HepG2 (cell line): ENCODE results near the gene GSK3B. TPM values are rescaled to one million over a fixed set of nuclear protein-coding genes. Genes with fewer than 3 reads are reported as not detected.

Experiments used
- ATAC-seq: fragments of 200-7000 bp; cut with Tn5 transposase; 3 replicates; pipeline ENCODE4 v1.9.1; 2020; ENCODE audit warnings: mild to moderate bottlenecking, moderate library complexity
- BruUV-seq: library from RNA; stranded (reverse); fragments of 400-500 nt; replicated peaks from 2 replicates; lab custom pipeline; 2021; lab: Mats Ljungman, UMichigan
- CTCF ChIA-PET: fragments of 300-600 bp; formaldehyde crosslinking; extraction: SDS; loops from one replicate; lab custom pipeline; 2021; ENCODE audit warnings: low total read pairs, inconsistent platforms, low intra/inter-chr PET ratio; lab: Yijun Ruan, JAX
- POLR2A ChIA-PET: fragments of 350-600 bp; sonication (Branson Sonifier 250); formaldehyde crosslinking; loops from one replicate; lab custom pipeline; 2020; ENCODE audit warnings: antibody characterized with exemption, inconsistent platforms; lab: Yijun Ruan, JAX
- DNase-seq: peaks from one replicate; pipeline ENCODE4 v3.0.0-alpha.2; 2015; ENCODE audit warnings: low spot score
- FAIRE-seq: peaks from 3 replicates; lab custom pipeline; 2011; peaks lifted over from hg19 to GRCh38; lab: Jason Lieb, UNC
- H2AFZ ChIP-seq: one replicate; pipeline ENCODE4 v1.6.1; 2011; ENCODE audit warnings: low read length, inconsistent platforms
- H3K27ac ChIP-seq: fragments of 300-600 bp; 3 replicates; pipeline ENCODE4 v1.8.0; 2011; ENCODE audit warnings: mixed run types, mild to moderate bottlenecking, mixed read lengths, low read length, inconsistent platforms; ENCODE audit not compliant: insufficient read depth; ENCODE audit errors: extremely low read length
- H3K27me3 ChIP-seq, 2 experiments: fragments of 200-600 bp in 1 of 2; 2 replicates in 1 of 2; 3 replicates in 1 of 2; pipeline versions ENCODE4 v1.6.0 to v1.8.0; 2011; ENCODE audit warnings: low read length in 2 of 2, mild to moderate bottlenecking in 2 of 2, moderate library complexity in 2 of 2, inconsistent platforms in 1 of 2; ENCODE audit not compliant: insufficient read depth in 2 of 2, control insufficient read depth in 1 of 2
- H3K36me3 ChIP-seq, 2 experiments: fragments of 200-600 bp in 1 of 2; replicated peaks in 1 of 2; 2 replicates in 1 of 2; 3 replicates in 1 of 2; pipeline versions ENCODE4 v1.5.1 to v1.8.0; 2011; ENCODE audit warnings: low read length in 2 of 2, inconsistent platforms in 1 of 2; ENCODE audit not compliant: insufficient read depth in 2 of 2, control insufficient read depth in 1 of 2
- H3K4me1 ChIP-seq: 2 replicates; pipeline ENCODE4 v1.5.1; 2012; ENCODE audit warnings: low read length, inconsistent platforms; ENCODE audit not compliant: insufficient read depth
- H3K4me2 ChIP-seq: 2 replicates; pipeline ENCODE4 v1.6.0; 2011; ENCODE audit warnings: low read depth, low read length, inconsistent platforms
- H3K4me3 ChIP-seq, 3 experiments: fragments of 200-600 bp in 1 of 3; sonication (generic), shearing (Covaris generic) in 1 of 3; replicated peaks in 1 of 3; 2 replicates each; pipeline ENCODE4 v1.5.1; 2011 to 2016; ENCODE audit warnings: low read length in 3 of 3, inconsistent platforms in 2 of 3, low read depth in 2 of 3, mild to moderate bottlenecking in 2 of 3, control low read depth in 1 of 3, mixed read lengths in 1 of 3; ENCODE audit not compliant: insufficient read depth in 1 of 3
- H3K79me2 ChIP-seq: one replicate; pipeline ENCODE4 v1.6.1; 2011; ENCODE audit warnings: low read length, inconsistent platforms; ENCODE audit not compliant: insufficient read depth
- H3K9ac ChIP-seq: 2 replicates; pipeline ENCODE4 v1.6.0; 2011; ENCODE audit warnings: mild to moderate bottlenecking, low read depth, low read length, inconsistent platforms; ENCODE audit not compliant: insufficient read depth
- H3K9me3 ChIP-seq: 2 replicates; pipeline ENCODE4 v1.5.1; 2012; ENCODE audit warnings: mild to moderate bottlenecking, low read length
- H4K20me1 ChIP-seq: 2 replicates; pipeline ENCODE4 v1.6.0; 2011; ENCODE audit warnings: inconsistent platforms, mild to moderate bottlenecking, low read length, moderate library complexity; ENCODE audit not compliant: insufficient read depth
- FOXM1 ChIP-seq: sonication (generic); formaldehyde crosslinking; IDR thresholded peaks from 2 replicates; pipeline ENCODE4 v1.5.0; 2020; ENCODE audit warnings: missing genetic modification reagents
- GRHL1 ChIP-seq: sonication (generic); formaldehyde crosslinking; conservative IDR thresholded peaks from 2 replicates; pipeline ENCODE4 v1.8.0; 2022; ENCODE audit warnings: missing genetic modification reagents
- HNRNPL ChIP-seq: fragments of 200-400 bp; formaldehyde crosslinking; IDR thresholded peaks from 2 replicates; pipeline ENCODE4 v1.6.1; 2017; ENCODE audit warnings: mild to moderate bottlenecking, low read depth, low read length
- JUNB ChIP-seq: sonication (generic); formaldehyde crosslinking; IDR thresholded peaks from 2 replicates; pipeline ENCODE4 v1.8.0; 2022; ENCODE audit warnings: missing genetic modification reagents, mild to moderate bottlenecking, borderline replicate concordance
- KAT8 ChIP-seq: IDR thresholded peaks from 2 replicates; pipeline ENCODE4 v1.6.1; 2016; ENCODE audit warnings: missing genetic modification reagents, missing compliant biosample characterization
- MTERF4 ChIP-seq: sonication (generic); formaldehyde crosslinking; IDR thresholded peaks from 2 replicates; pipeline ENCODE4 v1.8.0; 2023; ENCODE audit warnings: mild to moderate bottlenecking, missing genetic modification reagents
- NFE2L2 ChIP-seq: fragments of 150-350 bp; IDR thresholded peaks from 2 replicates; pipeline ENCODE4 v1.6.1; 2014; ENCODE audit warnings: low read length
- RBFOX2 ChIP-seq: fragments of 200-400 bp; formaldehyde crosslinking; IDR thresholded peaks from 2 replicates; pipeline ENCODE4 v1.6.1; 2017; ENCODE audit warnings: low read depth, mild to moderate bottlenecking, low read length
- SCMH1 ChIP-seq: sonication (generic); formaldehyde crosslinking; IDR thresholded peaks from 2 replicates; pipeline ENCODE4 v1.9.0; 2021; ENCODE audit warnings: missing genetic modification reagents, mild to moderate bottlenecking, borderline replicate concordance
- ZFYVE20 ChIP-seq: sonication (generic); formaldehyde crosslinking; IDR thresholded peaks from 2 replicates; pipeline ENCODE4 v1.8.0; 2023; ENCODE audit warnings: low read depth, mild to moderate bottlenecking, moderate library complexity, missing genetic modification reagents, borderline replicate concordance
- ZNF253 ChIP-seq: sonication (generic); formaldehyde crosslinking; IDR thresholded peaks from 2 replicates; pipeline ENCODE4 v1.8.0; 2022; ENCODE audit warnings: mild to moderate bottlenecking, missing genetic modification reagents, borderline replicate concordance
- ZNF431 ChIP-seq: sonication (generic); formaldehyde crosslinking; IDR thresholded peaks from 2 replicates; pipeline ENCODE4 v1.9.0; 2022; ENCODE audit warnings: missing genetic modification reagents, low read depth, mild to moderate bottlenecking, borderline replicate concordance
- ZNF607 ChIP-seq: sonication (generic); formaldehyde crosslinking; IDR thresholded peaks from 2 replicates; pipeline ENCODE4 v1.5.1; 2020; ENCODE audit warnings: missing genetic modification reagents, mild to moderate bottlenecking, borderline replicate concordance
- ZNF615 ChIP-seq: sonication (generic); formaldehyde crosslinking; IDR thresholded peaks from 2 replicates; pipeline ENCODE4 v1.5.0; 2020; ENCODE audit warnings: mild to moderate bottlenecking, missing genetic modification reagents, borderline replicate concordance
- ZNF780A ChIP-seq: sonication (generic); formaldehyde crosslinking; IDR thresholded peaks from 2 replicates; pipeline ENCODE4 v1.8.0; 2022; ENCODE audit warnings: mild to moderate bottlenecking, missing genetic modification reagents, moderate library complexity
- ZNF792 ChIP-seq: IDR thresholded peaks from 2 replicates; pipeline ENCODE4 v1.6.1; 2016
- ZSCAN12 ChIP-seq: sonication (generic); formaldehyde crosslinking; IDR thresholded peaks from 2 replicates; pipeline ENCODE4 v1.9.0; 2021; ENCODE audit warnings: mild to moderate bottlenecking, missing genetic modification reagents
- WGBS: methylation state at CpG from one replicate; pipeline ENCODE4 v1.1.6; 2017; ENCODE audit warnings: low lambda C conversion rate; 5-methylcytosine and 5-hydroxymethylcytosine counted together
- in situ Hi-C: cut with HindIII; loops from 2 replicates; pipeline ENCODE4 v1.10.0; 2017; ENCODE audit warnings: low pct_unique_long_range_greater_than_20kb; ENCODE audit not compliant: extremely low pct_ligation_motif_present
- intact Hi-C: fragments of 100-400 bp; cut with micrococcal nuclease; formaldehyde crosslinking; loops from one replicate; pipeline ENCODE4 v1.10.0; 2022; ENCODE audit not compliant: unreplicated experiment
- polyA plus RNA-seq, 8 experiments: library from polyadenylated mRNA; depleted of rRNA in 3 of 8; stranded (reverse) in 7 of 8; unstranded in 1 of 8; fragments of >200 nt; fragmentation: Illumina TruSeq in 4 of 8; extraction: Trizol in 4 of 8; gene quantifications; 2 replicates each; pipeline versions ENCODE4 v1.2.1 to v1.2.3, GENCODE V29; 2011 to 2016; ENCODE audit warnings: low read depth in 4 of 8, missing spikeins in 1 of 8, mixed read lengths in 1 of 8; ENCODE audit not compliant: insufficient read depth in 1 of 8
- total RNA-seq, 5 experiments: library from RNA; depleted of rRNA; stranded (reverse); fragments of >200 nt; fragmentation: Illumina TruSeq; extraction: Trizol; gene quantifications; 2 replicates each; pipeline ENCODE4 v1.2.3, GENCODE V29; 2016; ENCODE audit warnings: low read depth in 1 of 5
- TF ChIP-seq, protein P1 (sequence below): IDR thresholded peaks from 2 replicates; pipeline ENCODE4 v1.4.0; 2020; ENCODE audit warnings: mild to moderate bottlenecking, missing genetic modification reagents

Gene GSK3B
- total and polyA plus RNA-seq, 2 of the 13 experiments (the other 11 are each of a cell fraction or from before 2014, with no cell fraction given) = 22.3 to 30.1 TPM

DNA sequence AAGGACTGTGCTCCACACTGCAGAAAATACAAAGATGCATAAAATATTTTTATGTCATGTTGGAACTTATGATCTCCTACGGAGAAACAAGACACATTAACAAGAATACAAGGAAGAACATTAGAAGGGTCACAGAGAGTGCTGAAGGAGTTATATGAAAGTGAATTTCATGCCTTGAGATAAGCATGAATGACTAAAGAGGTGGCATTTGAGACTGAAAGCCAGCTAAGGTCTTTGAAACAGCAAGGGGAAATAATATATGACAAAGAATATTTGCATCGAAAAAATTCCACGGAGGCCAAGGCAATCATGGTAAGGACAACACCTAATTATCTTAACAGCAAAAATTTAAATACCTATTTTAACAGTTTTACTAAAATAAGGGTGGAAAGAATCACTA, 12.5 kb downstream of the GSK3B start (continued):
- TF ChIP-seq GRHL1 (CRISPR knock-in tag) (no peak), ZNF792 (CRISPR knock-in tag) (no peak), ZNF607 (CRISPR knock-in tag) (no peak), JUNB (CRISPR knock-in tag) (no peak)

GRCh38 chr3:120080836-120081235, 13.4 kb downstream of the GSK3B start:
- Histone ChIP-seq H3K36me3 (0 out of 5 replicates have a peak, but pooled peaks cover 0 to 12% of the 10 kb centered on the region in 2 experiments), H3K27ac (no peak overlapping the region), H4K20me1 (peaks cover 9% of the 10 kb centered on the region; the same call in 1 of the 2 replicates), H3K4me2 (no peak overlapping the region), H3K4me3 (no peak overlapping the region), H3K27me3 (no peaks in the 10 kb centered on the region; a peak in 1 of 5 replicates), H3K79me2 (peaks cover 92% of the 10 kb centered on the region), H3K4me1 (peaks cover under 1% of the 10 kb centered on the region; the same call in 1 of the 2 replicates), H3K9me3 (no peaks in the 10 kb centered on the region), H2AFZ (no peak overlapping the region), H3K9ac (no peak overlapping the region)
- ChIA-PET POLR2A (interaction anchor here (0.6 to 1.3 kb wide), 2 partner anchors 14 to 307 kb away, joined by 3 to 7 read pairs; no protein-coding TSS in a partner anchor), CTCF (no interaction called here)
- intact Hi-C loops (no loop called here), in situ Hi-C loops (no loop called here)
- BruUV-seq = no TSS peak
- no peak for DNase-seq
- ATAC-seq = no peak
- 98% methylated on average over 2 of the region's 2 CpGs for WGBS
- TF ChIP-seq HNRNPL (no peak), ZFYVE20 (CRISPR knock-in tag) (no peak), SCMH1 (CRISPR knock-in tag) (no peak), KAT8 (CRISPR knock-in tag) (no peak), FOXM1 (CRISPR knock-in tag) (no peak), ZNF253 (CRISPR knock-in tag) (no peak), ZNF431 (CRISPR knock-in tag) (no peak), NFE2L2 (no peak), RBFOX2 (no peak), ZNF780A (CRISPR knock-in tag) (no peak), ZSCAN12 (CRISPR knock-in tag) (no peak), MTERF4 (CRISPR knock-in tag) (no peak), ZNF615 (CRISPR knock-in tag) (no peak)
- TF ChIP-seq, protein P1, sequence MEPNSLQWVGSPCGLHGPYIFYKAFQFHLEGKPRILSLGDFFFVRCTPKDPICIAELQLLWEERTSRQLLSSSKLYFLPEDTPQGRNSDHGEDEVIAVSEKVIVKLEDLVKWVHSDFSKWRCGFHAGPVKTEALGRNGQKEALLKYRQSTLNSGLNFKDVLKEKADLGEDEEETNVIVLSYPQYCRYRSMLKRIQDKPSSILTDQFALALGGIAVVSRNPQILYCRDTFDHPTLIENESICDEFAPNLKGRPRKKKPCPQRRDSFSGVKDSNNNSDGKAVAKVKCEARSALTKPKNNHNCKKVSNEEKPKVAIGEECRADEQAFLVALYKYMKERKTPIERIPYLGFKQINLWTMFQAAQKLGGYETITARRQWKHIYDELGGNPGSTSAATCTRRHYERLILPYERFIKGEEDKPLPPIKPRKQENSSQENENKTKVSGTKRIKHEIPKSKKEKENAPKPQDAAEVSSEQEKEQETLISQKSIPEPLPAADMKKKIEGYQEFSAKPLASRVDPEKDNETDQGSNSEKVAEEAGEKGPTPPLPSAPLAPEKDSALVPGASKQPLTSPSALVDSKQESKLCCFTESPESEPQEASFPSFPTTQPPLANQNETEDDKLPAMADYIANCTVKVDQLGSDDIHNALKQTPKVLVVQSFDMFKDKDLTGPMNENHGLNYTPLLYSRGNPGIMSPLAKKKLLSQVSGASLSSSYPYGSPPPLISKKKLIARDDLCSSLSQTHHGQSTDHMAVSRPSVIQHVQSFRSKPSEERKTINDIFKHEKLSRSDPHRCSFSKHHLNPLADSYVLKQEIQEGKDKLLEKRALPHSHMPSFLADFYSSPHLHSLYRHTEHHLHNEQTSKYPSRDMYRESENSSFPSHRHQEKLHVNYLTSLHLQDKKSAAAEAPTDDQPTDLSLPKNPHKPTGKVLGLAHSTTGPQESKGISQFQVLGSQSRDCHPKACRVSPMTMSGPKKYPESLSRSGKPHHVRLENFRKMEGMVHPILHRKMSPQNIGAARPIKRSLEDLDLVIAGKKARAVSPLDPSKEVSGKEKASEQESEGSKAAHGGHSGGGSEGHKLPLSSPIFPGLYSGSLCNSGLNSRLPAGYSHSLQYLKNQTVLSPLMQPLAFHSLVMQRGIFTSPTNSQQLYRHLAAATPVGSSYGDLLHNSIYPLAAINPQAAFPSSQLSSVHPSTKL (CRISPR knock-in tag) = no peak
- no peak for FAIRE-seq
